ENCODE data around the gene HAT1.
A peak's percentile ranks its signal among the peaks of the same experiment; 100 is the strongest.

Gene HAT1

GRCh38 chr2:171939058-171939742, 16.9 kb downstream of the HAT1 start:
- no peaks in the 10 kb centered on the region for H3K9me3 ChIP-seq
- peak overlapping the region; percentile 77 for H3K27ac ChIP-seq
- H3K4me1 ChIP-seq (ENCODE audit: control insufficient read depth in 1 of 2, insufficient read depth in 1 of 2, low read depth in 1 of 2, low read length in 1 of 2): peaks cover 25 to 26% of the 10 kb centered on the region in 2 experiments
- no peaks in the 10 kb centered on the region for H3K27me3 ChIP-seq
- H3K4me3 ChIP-seq (ENCODE audit: low read depth in 1 of 2, low read length in 1 of 2): no peak overlapping the region
- no peak for TF ChIP-seq CTCF (IDR thresholded peaks at IDR 0.05)
- H3K36me3 ChIP-seq: no peaks in the 10 kb centered on the region

- Histone ChIP-seq H3K4me1 (ENCODE audit: control insufficient read depth in 1 of 2, insufficient read depth in 1 of 2, low read depth in 1 of 2, low read length in 1 of 2) (peaks cover 25 to 26% of the 10 kb centered on the region in 2 experiments), H3K9me3 (no peaks in the 10 kb centered on the region), H3K36me3 (no peaks in the 10 kb centered on the region), H3K27me3 (no peaks in the 10 kb centered on the region), H3K27ac (peak overlapping the region; percentile 77), H3K4me3 (ENCODE audit: low read depth in 1 of 2, low read length in 1 of 2) (no peak overlapping the region)
- no peak for TF ChIP-seq CTCF (IDR thresholded peaks at IDR 0.05)
These were observed 17.4 kb downstream of the HAT1 start for GRCh38 chr2:171939743-171940071.

GRCh38 chr2:171941316-171941699, 19.0 kb downstream of the HAT1 start:
- Histone ChIP-seq H3K9me3 (no peaks in the 10 kb centered on the region), H3K36me3 (no peaks in the 10 kb centered on the region), H3K27ac (no peak overlapping the region), H3K4me1 (ENCODE audit: control insufficient read depth in 1 of 2, insufficient read depth in 1 of 2, low read depth in 1 of 2, low read length in 1 of 2) (peaks cover 25 to 26% of the 10 kb centered on the region in 2 experiments), H3K27me3 (no peaks in the 10 kb centered on the region), H3K4me3 (ENCODE audit: low read depth in 1 of 2, low read length in 1 of 2) (no peak overlapping the region)
- TF ChIP-seq CTCF (IDR thresholded peaks at IDR 0.05): no peak

- Histone ChIP-seq H3K27ac (no peak overlapping the region), H3K36me3 (peaks cover 6% of the 10 kb centered on the region), H3K4me1 (ENCODE audit: control insufficient read depth in 1 of 2, insufficient read depth in 1 of 2, low read depth in 1 of 2, low read length in 1 of 2) (peaks cover 21 to 23% of the 10 kb centered on the region in 2 experiments), H3K27me3 (no peaks in the 10 kb centered on the region), H3K9me3 (no peaks in the 10 kb centered on the region), H3K4me3 (ENCODE audit: low read depth in 1 of 2, low read length in 1 of 2) (no peak overlapping the region)
- TF ChIP-seq CTCF (IDR thresholded peaks at IDR 0.05): no peak
These were observed 21.6 kb downstream of the HAT1 start for GRCh38 chr2:171943869-171944268.

GRCh38 chr2:171952276-171952675, 30.0 kb downstream of the HAT1 start:
- Histone ChIP-seq H3K36me3 (peaks cover 4% of the 10 kb centered on the region), H3K27me3 (no peaks in the 10 kb centered on the region), H3K9me3 (no peaks in the 10 kb centered on the region), H3K4me3 (ENCODE audit: low read depth in 1 of 2, low read length in 1 of 2) (no peak overlapping the region), H3K27ac (no peak overlapping the region), H3K4me1 (ENCODE audit: control insufficient read depth in 1 of 2, insufficient read depth in 1 of 2, low read depth in 1 of 2, low read length in 1 of 2) (peaks cover 32 to 34% of the 10 kb centered on the region in 2 experiments)
- no peak for TF ChIP-seq CTCF (IDR thresholded peaks at IDR 0.05)
